K562 (cell line): ENCODE measurements around the gene PKD2. TPM values are rescaled to one million over a fixed set of nuclear protein-coding genes. Genes with fewer than 3 reads are reported as not detected.

ENCODE experiments used
- ATAC-seq: fragments of 200-7000 bp; cut with Tn5 transposase; 3 replicates; pipeline ENCODE4 v1.9.1; 2020; ENCODE audit warnings: moderate library complexity
- BruUV-seq: library from RNA; stranded (reverse); fragments of 400-500 nt; replicated peaks from 2 replicates; lab custom pipeline; 2021; lab: Mats Ljungman, UMichigan
- CTCF ChIA-PET: fragments of 300-600 bp; formaldehyde crosslinking; extraction: SDS; loops from one replicate; lab custom pipeline; 2021; ENCODE audit warnings: low intra/inter-chr PET ratio; lab: Yijun Ruan, JAX
- POLR2A ChIA-PET: fragments of 300-600, 350-650 bp; sonication (Branson Sonifier 250); formaldehyde crosslinking; extraction: SDS; loops from one replicate; lab custom pipeline; 2021; ENCODE audit warnings: antibody characterized with exemption, inconsistent platforms; lab: Yijun Ruan, JAX
- DNase-seq, 4 experiments: peaks; one replicate each; pipeline versions ENCODE4 v3.0.0 to v3.0.0-alpha.2; 2011 to 2018; ENCODE audit warnings: low spot score in 3 of 4, mixed read lengths in 3 of 4; ENCODE audit errors: extremely low read depth in 1 of 4
- FAIRE-seq: peaks from 2 replicates; lab custom pipeline; 2011; peaks lifted over from hg19 to GRCh38; lab: Jason Lieb, UNC
- H2AFZ ChIP-seq: 2 replicates; pipeline ENCODE4 v1.6.0; 2011; ENCODE audit warnings: low read depth, low read length, control low read depth, inconsistent platforms
- H3K27ac ChIP-seq: fragments of 200-600 bp; 3 replicates; pipeline ENCODE4 v1.8.0; 2011; ENCODE audit warnings: low read depth, mild to moderate bottlenecking, control low read depth, inconsistent platforms, low read length, moderate library complexity, mixed read lengths; ENCODE audit errors: extremely low read depth
- H3K27me3 ChIP-seq, 2 experiments: fragments of 300-600 bp in 1 of 2; 2 replicates in 1 of 2; 3 replicates in 1 of 2; pipeline versions ENCODE4 v1.6.0 to v1.8.0; 2011; ENCODE audit warnings: inconsistent platforms in 2 of 2, low read length in 2 of 2, mild to moderate bottlenecking in 1 of 2, mixed read lengths in 1 of 2, moderate library complexity in 1 of 2; ENCODE audit not compliant: control insufficient read depth in 2 of 2, insufficient read depth in 2 of 2
- H3K36me3 ChIP-seq: fragments of 300-600 bp; 3 replicates; pipeline ENCODE4 v1.8.0; 2011; ENCODE audit warnings: mild to moderate bottlenecking, low read length, inconsistent platforms; ENCODE audit not compliant: control insufficient read depth, insufficient read depth
- H3K4me1 ChIP-seq, 2 experiments: fragments of 200-600 bp in 1 of 2; replicated peaks in 1 of 2; 2 replicates in 1 of 2; 3 replicates in 1 of 2; pipeline versions ENCODE4 v1.5.1 to v1.8.0; 2011; ENCODE audit warnings: inconsistent platforms in 2 of 2, low read length in 2 of 2, mild to moderate bottlenecking in 1 of 2, mixed read lengths in 1 of 2, moderate library complexity in 1 of 2; ENCODE audit not compliant: control insufficient read depth in 2 of 2, insufficient read depth in 2 of 2
- H3K4me2 ChIP-seq: 2 replicates; pipeline ENCODE4 v1.6.1; 2011; ENCODE audit warnings: low read length, control low read depth, inconsistent platforms, mixed read lengths; ENCODE audit not compliant: insufficient read depth
- H3K4me3 ChIP-seq: fragments of 200-600 bp; sonication (generic), shearing (Covaris generic); 2 replicates; pipeline ENCODE4 v1.5.1; 2016; ENCODE audit warnings: control low read depth, inconsistent platforms
- H3K79me2 ChIP-seq: fragments of 200-600 bp; 3 replicates; pipeline ENCODE4 v1.8.0; 2011; ENCODE audit warnings: low read length, inconsistent platforms; ENCODE audit not compliant: control insufficient read depth, insufficient read depth
- H3K9ac ChIP-seq, 2 experiments: 2 replicates each; pipeline versions ENCODE4 v1.6.0 to v1.6.1; 2011; ENCODE audit warnings: low read depth in 2 of 2, low read length in 2 of 2, control low read depth in 1 of 2, inconsistent platforms in 1 of 2, mild to moderate bottlenecking in 1 of 2, mixed read lengths in 1 of 2; ENCODE audit not compliant: insufficient read depth in 1 of 2
- H3K9me1 ChIP-seq: one replicate; pipeline ENCODE4 v1.6.0; 2011; ENCODE audit warnings: inconsistent platforms, mild to moderate bottlenecking, low read length, moderate library complexity; ENCODE audit not compliant: control insufficient read depth, insufficient read depth
- H3K9me3 ChIP-seq: replicated peaks from 2 replicates; pipeline ENCODE4 v1.5.1; 2011; ENCODE audit warnings: low read depth, low read length, inconsistent platforms; ENCODE audit not compliant: control insufficient read depth, insufficient read depth
- H4K20me1 ChIP-seq: replicated peaks from 2 replicates; pipeline ENCODE4 v1.6.1; 2011; ENCODE audit warnings: low read length, inconsistent platforms, mixed read lengths; ENCODE audit not compliant: control insufficient read depth, insufficient read depth
- CBFA2T2 ChIP-seq: fragments of 450-650 bp; conservative IDR thresholded peaks from 2 replicates; pipeline ENCODE4 v1.6.1; 2017; ENCODE audit warnings: mild to moderate bottlenecking
- E2F4 ChIP-seq: sonication (generic); formaldehyde crosslinking; IDR thresholded peaks from 2 replicates; pipeline ENCODE4 v1.8.0; 2022; ENCODE audit warnings: mild to moderate bottlenecking, low read depth, missing genetic modification reagents
- ETS1 ChIP-seq: conservative IDR thresholded peaks from 2 replicates; pipeline ENCODE4 v1.6.1; 2011; ENCODE audit warnings: low read depth, mild to moderate bottlenecking, low read length; ENCODE audit not compliant: control insufficient read depth
- FOXA1 ChIP-seq: fragments of 450-650 bp; IDR thresholded peaks from 2 replicates; pipeline ENCODE4 v1.6.1; 2016; ENCODE audit warnings: mild to moderate bottlenecking, borderline replicate concordance
- HNRNPLL ChIP-seq: fragments of 200-400 bp; formaldehyde crosslinking; IDR thresholded peaks from 2 replicates; pipeline ENCODE4 v1.6.1; 2017; ENCODE audit warnings: low read length, low read depth, mild to moderate bottlenecking; ENCODE audit not compliant: poor library complexity, severe bottlenecking
- KDM4B ChIP-seq, 2 experiments: fragments of 450-650 bp in 1 of 2; sonication (generic) in 1 of 2; IDR thresholded peaks; 2 replicates each; pipeline ENCODE4 v1.6.1; 2016 to 2017; ENCODE audit warnings: borderline replicate concordance in 2 of 2, antibody characterized with exemption in 1 of 2, low read depth in 1 of 2, mild to moderate bottlenecking in 1 of 2
- KDM5B ChIP-seq: fragments of 200-600 bp; sonication (generic); IDR thresholded peaks from 2 replicates; pipeline ENCODE4 v1.6.1; 2012; ENCODE audit warnings: low read depth, mild to moderate bottlenecking, moderate library complexity, low read length, control low read depth, inconsistent platforms; ENCODE audit not compliant: insufficient replicate concordance
- KLF13 ChIP-seq: fragments of 450-650 bp; IDR thresholded peaks from 2 replicates; pipeline ENCODE4 v1.6.1; 2016; ENCODE audit warnings: missing genetic modification characterization, low read depth, mild to moderate bottlenecking, missing compliant biosample characterization, moderate library complexity, borderline replicate concordance
- KLF6 ChIP-seq: fragments of 250-450 bp; sonication (Bioruptor Pico); IDR thresholded peaks from 2 replicates; pipeline ENCODE4 v1.4.0; 2020; ENCODE audit warnings: mild to moderate bottlenecking, moderate library complexity, borderline replicate concordance
- MXI1 ChIP-seq: IDR thresholded peaks from 2 replicates; pipeline ENCODE4 v1.6.1; 2011; ENCODE audit warnings: low read depth, mild to moderate bottlenecking, improper control_type of control experiment, low read length
- NUFIP1 ChIP-seq: fragments of 450-650 bp; IDR thresholded peaks from 2 replicates; pipeline ENCODE4 v1.6.1; 2018; ENCODE audit not compliant: partially characterized antibody
- PHTF2 ChIP-seq: fragments of 250-450 bp; sonication (Bioruptor Pico); IDR thresholded peaks from 2 replicates; pipeline ENCODE4 v1.5.0; 2021; ENCODE audit warnings: mild to moderate bottlenecking
- SLC30A9 ChIP-seq: fragments of 250-450 bp; sonication (Bioruptor Pico); IDR thresholded peaks from 2 replicates; pipeline ENCODE4 v1.8.0; 2022; ENCODE audit warnings: mild to moderate bottlenecking, moderate library complexity
- STAT5A ChIP-seq: IDR thresholded peaks from 2 replicates; pipeline ENCODE4 v1.6.1; 2012; ENCODE audit warnings: low read length, inconsistent platforms, borderline replicate concordance
- TFE3 ChIP-seq: fragments of 450-650 bp; formaldehyde crosslinking; IDR thresholded peaks from 2 replicates; pipeline ENCODE4 v1.4.0; 2020; ENCODE audit warnings: mild to moderate bottlenecking, mixed read lengths
- TRIM28 ChIP-seq: fragments of 450-650 bp; IDR thresholded peaks from 2 replicates; pipeline ENCODE4 v1.6.1; 2017
- ZNF274 ChIP-seq: IDR thresholded peaks from 2 replicates; pipeline ENCODE4 v1.6.1; 2011; ENCODE audit warnings: low read depth, mild to moderate bottlenecking, low read length, moderate library complexity, borderline replicate concordance
- WGBS: fragments of 100-300 bp; shearing (Covaris generic); methylation state at CpG from one replicate; pipeline ENCODE4 v1.1.6; 2016; ENCODE audit warnings: low coverage, mixed read lengths; ENCODE audit not compliant: insufficient coverage; ENCODE audit errors: missing lambda C conversion rate; 5-methylcytosine and 5-hydroxymethylcytosine counted together
- in situ Hi-C: fragments of 300-500 bp; cut with MboI; formaldehyde crosslinking; loops from 4 replicates; pipeline ENCODE4 v1.15.0; 2018; ENCODE audit warnings: inconsistent platforms, mixed read lengths
- intact Hi-C: fragments of 100-400 bp; cut with micrococcal nuclease; formaldehyde crosslinking; loops from 2 replicates; pipeline ENCODE4 v1.14.2; 2022
- polyA plus RNA-seq, 8 experiments: library from polyadenylated mRNA; depleted of rRNA in 4 of 8; stranded (reverse) in 5 of 8; unstranded in 3 of 8; fragments of >200 nt; fragmentation: Nextera tagmentation in 2 of 8; fragmentation: Illumina TruSeq in 1 of 8; extraction: Ambion mirVana in 2 of 8; extraction: Trizol in 1 of 8; gene quantifications; 2 replicates each; pipeline versions ENCODE4 v1.2.1 to v1.2.3, GENCODE V29; 2011 to 2014; ENCODE audit warnings: inconsistent platforms in 1 of 8, missing spikeins in 1 of 8
- total RNA-seq, 7 experiments: library from RNA; depleted of rRNA in 6 of 7; stranded (reverse); fragments of >200 nt in 6 of 7; fragmentation: Illumina TruSeq in 2 of 7; extraction: Trizol in 2 of 7; gene quantifications; 2 replicates each; pipeline versions ENCODE4 v1.2.1 to v1.2.3, GENCODE V29; 2011 to 2021; ENCODE audit warnings: low replicate concordance in 1 of 7

Gene PKD2
- total and polyA plus RNA-seq, 9 of the 15 experiments (the other 6 are each of a cell fraction or from before 2014, with no cell fraction given) = 0.11 to 1.2 (median 0.47) TPM

GRCh38 chr4:88077911-88078524 lies 70.6 kb downstream of the PKD2 start:
- H3K4me1 ChIP-seq = no peaks in the 10 kb centered on the region
- H4K20me1 ChIP-seq = no peaks in the 10 kb centered on the region
- no peak overlapping the region for H3K4me2 ChIP-seq
- TF ChIP-seq TRIM28 = no peak
- no peak for TF ChIP-seq FOXA1
- no peak for TF ChIP-seq STAT5A
- no peak for TF ChIP-seq SLC30A9 (CRISPR knock-in tag)
- TF ChIP-seq TFE3 (CRISPR knock-in tag) = no peak
- TF ChIP-seq KLF13 (tag) = no peak
- TF ChIP-seq KDM5B = no peak
- TF ChIP-seq HNRNPLL = no peak
- TF ChIP-seq NUFIP1 = no peak
- TF ChIP-seq ETS1 = no peak
- TF ChIP-seq PHTF2 = no peak
- no peak for TF ChIP-seq KDM4B (IDR thresholded peaks at IDR 0.05; ENCODE audit: borderline replicate concordance in 2 of 2, low read depth in 1 of 2)
- TF ChIP-seq ZNF274 = no peak
- no peak for TF ChIP-seq MXI1
- no peak for TF ChIP-seq CBFA2T2
- no peak for TF ChIP-seq E2F4 (CRISPR knock-in tag)
- no peak for TF ChIP-seq KLF6 (CRISPR knock-in tag)
- TF ChIP-seq, all 486 proteins: peak for 0
- WGBS = 5% methylated on average over 7 of the region's 7 CpGs
- FAIRE-seq (no peak), DNase-seq (no peak), ATAC-seq (no peak)
- no peaks in the 10 kb centered on the region for H3K79me2 ChIP-seq
- no peak overlapping the region for H3K9ac ChIP-seq
- BruUV-seq = no TSS peak
- ChIA-PET POLR2A (no interaction called here), CTCF (no interaction called here)
- no peak overlapping the region for H2AFZ ChIP-seq
- no peaks in the 10 kb centered on the region for H3K9me1 ChIP-seq
- no peaks in the 10 kb centered on the region for H3K9me3 ChIP-seq
- 0 out of 5 replicates have a peak, but pooled peaks cover 0 to 6% of the 10 kb centered on the region in 2 experiments for H3K27me3 ChIP-seq
- no peak overlapping the region for H3K4me3 ChIP-seq
- H3K27ac ChIP-seq = no peak overlapping the region
- H3K36me3 ChIP-seq = no peaks in the 10 kb centered on the region
- in situ Hi-C loops (no loop called here), intact Hi-C loops (no loop called here)
